ENCODE measurements around the gene NCKAP5. TPM values are rescaled to one million over a fixed set of nuclear protein-coding genes. Genes with fewer than 3 reads are reported as not detected.

The NCKAP5 gene
- total RNA-seq, 1 experiment from 2014 or later, result not detected

- Mint-ChIP-seq H3K27ac (ENCODE audit: low read depth, unreplicated experiment) (no peak overlapping the region), H3K27me3 (ENCODE audit: insufficient read depth, unreplicated experiment) (no peaks in the 10 kb centered on the region), H3K36me3 (ENCODE audit: insufficient read depth, unreplicated experiment) (no peaks in the 10 kb centered on the region), H3K4me3 (ENCODE audit: unreplicated experiment) (no peak overlapping the region), H3K4me1 (ENCODE audit: insufficient read depth, unreplicated experiment) (peaks cover 10% of the 10 kb centered on the region), H3K9me3 (ENCODE audit: unreplicated experiment) (no peaks in the 10 kb centered on the region)
- POLR2A ChIA-PET, result no interaction called here
- intact Hi-C loops (cut with micrococcal nuclease), result no loop called here
- no peak for DNase-seq (ENCODE audit: unreplicated experiment)
- CTCF ChIA-PET, result interaction anchor here (0.6 kb wide), 1 partner anchor 20 kb away, joined by 3 read pairs; no protein-coding TSS in a partner anchor
- BruUV-seq (replicated peaks), result no TSS peak
- TF ChIP-seq CTCF (IDR thresholded peaks at IDR 0.05; ENCODE audit: unreplicated experiment), result no peak
Measured at GRCh38 chr2:133502678-133503077, 65.6 kb downstream of the NCKAP5 start.

GRCh38 chr2:133500917-133501316 is 67.3 kb downstream of the NCKAP5 start:
- no peaks in the 10 kb centered on the region for H3K36me3 Mint-ChIP-seq (ENCODE audit: insufficient read depth, unreplicated experiment)
- H3K4me1 Mint-ChIP-seq (ENCODE audit: insufficient read depth, unreplicated experiment), result peaks cover 10% of the 10 kb centered on the region
- POLR2A ChIA-PET, result interaction anchor here (0.6 kb wide), 1 partner anchor 278 kb away, joined by 3 read pairs; no protein-coding TSS in a partner anchor

GRCh38 chr2:133498662-133499585 is 69.3 kb downstream of the NCKAP5 start:
- Mint-ChIP-seq H3K4me1 (ENCODE audit: insufficient read depth, unreplicated experiment) (no peaks in the 10 kb centered on the region), H3K27me3 (ENCODE audit: insufficient read depth, unreplicated experiment) (no peaks in the 10 kb centered on the region), H3K36me3 (ENCODE audit: insufficient read depth, unreplicated experiment) (no peaks in the 10 kb centered on the region), H3K4me3 (ENCODE audit: unreplicated experiment) (no peak overlapping the region), H3K27ac (ENCODE audit: low read depth, unreplicated experiment) (peak overlapping the region; percentile 13), H3K9me3 (ENCODE audit: unreplicated experiment) (no peaks in the 10 kb centered on the region)
- DNase-seq (ENCODE audit: unreplicated experiment), result no peak
- CTCF ChIA-PET, result interaction anchor here (0.6 to 0.7 kb wide), 2 partner anchors 9 to 756 kb away, joined by 3 read pairs; no protein-coding TSS in a partner anchor
- POLR2A ChIA-PET, result no interaction called here
- TF ChIP-seq CTCF (IDR thresholded peaks at IDR 0.05; ENCODE audit: unreplicated experiment), result no peak
- intact Hi-C loops (cut with micrococcal nuclease), result no loop called here
- no TSS peak for BruUV-seq (replicated peaks)

More at GRCh38 chr2:133500917-133501316, 67.3 kb downstream of the NCKAP5 start:
- Mint-ChIP-seq H3K27me3 (ENCODE audit: insufficient read depth, unreplicated experiment) (no peaks in the 10 kb centered on the region), H3K4me3 (ENCODE audit: unreplicated experiment) (no peak overlapping the region), H3K9me3 (ENCODE audit: unreplicated experiment) (no peaks in the 10 kb centered on the region), H3K27ac (ENCODE audit: low read depth, unreplicated experiment) (no peak overlapping the region)
- CTCF ChIA-PET, result interaction anchor here (0.6 to 0.8 kb wide), 2 partner anchors 197 to 471 kb away, joined by 3 read pairs; no protein-coding TSS in a partner anchor
- intact Hi-C loops (cut with micrococcal nuclease), result no loop called here
- no peak for DNase-seq (ENCODE audit: unreplicated experiment)
- BruUV-seq (replicated peaks), result no TSS peak
- no peak for TF ChIP-seq CTCF (IDR thresholded peaks at IDR 0.05; ENCODE audit: unreplicated experiment)

- Mint-ChIP-seq H3K36me3 (ENCODE audit: insufficient read depth, unreplicated experiment) (no peaks in the 10 kb centered on the region), H3K27me3 (ENCODE audit: insufficient read depth, unreplicated experiment) (no peaks in the 10 kb centered on the region), H3K9me3 (ENCODE audit: unreplicated experiment) (no peaks in the 10 kb centered on the region), H3K27ac (ENCODE audit: low read depth, unreplicated experiment) (peak overlapping the region; percentile 13), H3K4me3 (ENCODE audit: unreplicated experiment) (no peak overlapping the region), H3K4me1 (ENCODE audit: insufficient read depth, unreplicated experiment) (no peaks in the 10 kb centered on the region)
- TF ChIP-seq CTCF (IDR thresholded peaks at IDR 0.05; ENCODE audit: unreplicated experiment), result no peak
- DNase-seq (ENCODE audit: unreplicated experiment), result no peak
- intact Hi-C loops (cut with micrococcal nuclease), result no loop called here
- ChIA-PET CTCF (no interaction called here), POLR2A (no interaction called here)
- BruUV-seq (replicated peaks), result no TSS peak
Measured at GRCh38 chr2:133497951-133498565, 70.2 kb downstream of the NCKAP5 start.

Data from MCF 10A (cell line).